ENCODE data around the gene NPL. TPM values are rescaled to one million over a fixed set of nuclear protein-coding genes. Genes with fewer than 3 reads are reported as not detected.

Gene NPL
- polyA plus RNA-seq, 1 of the 3 experiments (the other 2 are of a cell fraction) = 1.5 TPM

DNA sequence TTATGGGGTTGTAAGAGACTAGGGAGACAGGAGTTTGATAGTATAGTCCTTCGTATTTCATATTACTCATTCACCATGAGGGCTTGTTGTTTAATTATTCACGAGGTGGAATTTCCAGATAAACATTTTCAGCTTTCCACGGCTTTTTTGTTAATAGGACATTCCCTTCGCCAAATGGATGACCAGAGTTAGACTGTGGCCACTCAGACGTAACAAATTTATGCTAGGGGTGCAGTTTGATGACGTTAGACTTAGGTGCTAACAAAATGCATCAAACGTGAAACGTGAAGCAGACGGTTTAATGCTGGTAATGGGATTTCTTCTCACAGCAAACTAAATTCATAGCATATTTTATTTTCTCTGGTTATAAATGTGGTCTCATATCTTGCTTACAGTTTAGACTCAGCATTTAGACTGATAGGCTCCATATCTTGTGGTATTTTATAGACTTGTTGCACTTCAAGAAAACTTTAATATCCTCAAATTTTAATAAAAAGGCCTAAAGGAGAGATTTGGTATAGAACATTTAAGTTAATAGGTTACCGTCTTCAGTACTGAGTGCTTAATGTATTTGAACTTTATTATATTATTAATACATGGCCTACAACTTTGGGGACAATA is 51.9 kb downstream of the NPL start:
- peaks cover 32 to 51% of the 10 kb centered on the region in 2 experiments for H3K36me3 ChIP-seq (replicated peaks in 1 of 2; ENCODE audit: control insufficient read depth in 1 of 2, insufficient read depth in 2 of 2, low read length in 1 of 2)
- H3F3A ChIP-seq (replicated peaks; ENCODE audit: insufficient read depth) = peaks cover 25% of the 10 kb centered on the region
- ChIA-PET POLR2A (no interaction called here), CTCF (interaction anchor here (0.6 kb wide), 1 partner anchor 29 kb away, joined by 4 read pairs; no protein-coding TSS in a partner anchor)
- no peak overlapping the region for H2AFZ ChIP-seq (ENCODE audit: low read depth)
- H3K4me3 ChIP-seq (ENCODE audit: low read depth in 2 of 2, low read length in 1 of 2) = peak overlapping the region; percentile 76 to 98
- peaks cover 70% of the 10 kb centered on the region for H4K20me1 ChIP-seq (ENCODE audit: insufficient read depth)
- peaks cover 73% of the 10 kb centered on the region for H3K79me2 ChIP-seq (ENCODE audit: insufficient read depth)
- H3K4me2 ChIP-seq = peak overlapping the region; percentile 86
- peak; percentile 27 for DNase-seq
- H3K9ac ChIP-seq = peak overlapping the region; percentile 94; the same call in 1 of the 2 replicates
- no peaks in the 10 kb centered on the region for H3K9me3 ChIP-seq
- no peaks in the 10 kb centered on the region for H3K9me2 ChIP-seq
- no peaks in the 10 kb centered on the region for H3K27me3 ChIP-seq (ENCODE audit: insufficient read depth)
- peaks cover 15 to 19% of the 10 kb centered on the region in 2 experiments; a peak in 3 of 4 replicates for H3K4me1 ChIP-seq (ENCODE audit: control insufficient read depth in 1 of 2, insufficient read depth in 2 of 2, low read depth in 1 of 2, low read length in 1 of 2)
- H3K27ac ChIP-seq (ENCODE audit: low read depth in 2 of 2, low read length in 1 of 2) = peak overlapping the region in 1 of 2 experiments; percentile 95; a peak in 2 of 4 replicates
- WGBS (ENCODE audit: low lambda C conversion rate) = 13% methylated on average over 10 of the region's 10 CpGs
- no peak for TF ChIP-seq ZBTB33 (IDR thresholded peaks at IDR 0.05; ENCODE audit: borderline replicate concordance, low read depth)
- TF ChIP-seq EP300 (IDR thresholded peaks at IDR 0.05; ENCODE audit: borderline replicate concordance in 1 of 2, low read depth in 1 of 2, low read length in 1 of 2) = no peak

DNA sequence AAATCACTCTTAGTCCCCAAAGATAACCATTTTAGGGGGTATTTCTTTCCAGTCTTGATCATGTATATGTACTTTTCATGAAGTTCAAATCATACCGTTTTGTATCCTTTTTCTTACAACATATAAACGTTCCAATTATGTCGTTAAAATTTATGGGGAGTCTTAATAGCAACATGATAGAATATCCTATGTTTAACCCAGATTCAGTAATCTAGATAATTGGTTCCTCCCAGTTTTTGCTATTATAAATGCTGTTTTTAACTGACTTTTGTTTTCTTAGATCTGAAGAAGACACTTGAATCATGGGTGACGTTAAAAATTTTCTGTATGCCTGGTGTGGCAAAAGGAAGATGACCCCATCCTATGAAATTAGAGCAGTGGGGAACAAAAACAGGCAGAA is 52.7 kb downstream of the NPL start:
- Histone ChIP-seq H3K4me3 (ENCODE audit: low read depth in 2 of 2, low read length in 1 of 2) (peak overlapping the region; percentile 76 to 98; a peak in 2 of 4 replicates), H2AFZ (ENCODE audit: low read depth) (no peak overlapping the region), H3K9me2 (no peaks in the 10 kb centered on the region), H3K9ac (peak overlapping the region; percentile 94; the same call in 1 of the 2 replicates), H3K27me3 (ENCODE audit: insufficient read depth) (no peaks in the 10 kb centered on the region), H3K27ac (ENCODE audit: low read depth in 2 of 2, low read length in 1 of 2) (no peak overlapping the region), H4K20me1 (ENCODE audit: insufficient read depth) (peaks cover 78% of the 10 kb centered on the region), H3F3A (replicated peaks; ENCODE audit: insufficient read depth) (peaks cover 27% of the 10 kb centered on the region), H3K79me2 (ENCODE audit: insufficient read depth) (peaks cover 80% of the 10 kb centered on the region), H3K36me3 (replicated peaks in 1 of 2; ENCODE audit: control insufficient read depth in 1 of 2, insufficient read depth in 2 of 2, low read length in 1 of 2) (peaks cover 40 to 59% of the 10 kb centered on the region in 2 experiments), H3K4me2 (peak overlapping the region; percentile 86), H3K9me3 (no peaks in the 10 kb centered on the region), H3K4me1 (ENCODE audit: control insufficient read depth in 1 of 2, insufficient read depth in 2 of 2, low read depth in 1 of 2, low read length in 1 of 2) (peaks cover 15 to 19% of the 10 kb centered on the region in 2 experiments; a peak in 3 of 4 replicates)
- TF ChIP-seq PBX3 (IDR thresholded peaks at IDR 0.05) (no peak), NRF1 (IDR thresholded peaks at IDR 0.05; ENCODE audit: low read depth, low read length) (no peak), SMC3 (IDR thresholded peaks at IDR 0.05; ENCODE audit: low read depth, low read length) (no peak), EP300 (IDR thresholded peaks at IDR 0.05; ENCODE audit: borderline replicate concordance in 1 of 2, low read depth in 1 of 2, low read length in 1 of 2) (no peak), EZH2phosphoT487 (IDR thresholded peaks at IDR 0.05; ENCODE audit: borderline replicate concordance, low read depth) (no peak), TCF12 (IDR thresholded peaks at IDR 0.05) (no peak), FOXM1 (IDR thresholded peaks at IDR 0.05; ENCODE audit: low read depth) (no peak)
- TF ChIP-seq, protein P1, sequence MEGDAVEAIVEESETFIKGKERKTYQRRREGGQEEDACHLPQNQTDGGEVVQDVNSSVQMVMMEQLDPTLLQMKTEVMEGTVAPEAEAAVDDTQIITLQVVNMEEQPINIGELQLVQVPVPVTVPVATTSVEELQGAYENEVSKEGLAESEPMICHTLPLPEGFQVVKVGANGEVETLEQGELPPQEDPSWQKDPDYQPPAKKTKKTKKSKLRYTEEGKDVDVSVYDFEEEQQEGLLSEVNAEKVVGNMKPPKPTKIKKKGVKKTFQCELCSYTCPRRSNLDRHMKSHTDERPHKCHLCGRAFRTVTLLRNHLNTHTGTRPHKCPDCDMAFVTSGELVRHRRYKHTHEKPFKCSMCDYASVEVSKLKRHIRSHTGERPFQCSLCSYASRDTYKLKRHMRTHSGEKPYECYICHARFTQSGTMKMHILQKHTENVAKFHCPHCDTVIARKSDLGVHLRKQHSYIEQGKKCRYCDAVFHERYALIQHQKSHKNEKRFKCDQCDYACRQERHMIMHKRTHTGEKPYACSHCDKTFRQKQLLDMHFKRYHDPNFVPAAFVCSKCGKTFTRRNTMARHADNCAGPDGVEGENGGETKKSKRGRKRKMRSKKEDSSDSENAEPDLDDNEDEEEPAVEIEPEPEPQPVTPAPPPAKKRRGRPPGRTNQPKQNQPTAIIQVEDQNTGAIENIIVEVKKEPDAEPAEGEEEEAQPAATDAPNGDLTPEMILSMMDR (IDR thresholded peaks at IDR 0.05) = no peak
- TF ChIP-seq, protein P2, sequence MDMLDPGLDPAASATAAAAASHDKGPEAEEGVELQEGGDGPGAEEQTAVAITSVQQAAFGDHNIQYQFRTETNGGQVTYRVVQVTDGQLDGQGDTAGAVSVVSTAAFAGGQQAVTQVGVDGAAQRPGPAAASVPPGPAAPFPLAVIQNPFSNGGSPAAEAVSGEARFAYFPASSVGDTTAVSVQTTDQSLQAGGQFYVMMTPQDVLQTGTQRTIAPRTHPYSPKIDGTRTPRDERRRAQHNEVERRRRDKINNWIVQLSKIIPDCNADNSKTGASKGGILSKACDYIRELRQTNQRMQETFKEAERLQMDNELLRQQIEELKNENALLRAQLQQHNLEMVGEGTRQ (IDR thresholded peaks at IDR 0.05; ENCODE audit: borderline replicate concordance, low read depth, low read length) = no peak
- no peak for DNase-seq
- POLR2A ChIA-PET = no interaction called here
- CTCF ChIA-PET = no interaction called here
- 32% methylated on average over 4 of the region's 4 CpGs for whole genome bisulfite sequencing (ENCODE audit: low lambda C conversion rate)
